Caki2 (cell line): ENCODE results near the gene MICAL3. TPM values are rescaled to one million over a fixed set of nuclear protein-coding genes. Genes with fewer than 3 reads are reported as not detected.

ENCODE experiments used
- DNase-seq: peaks from one replicate; pipeline ENCODE4 v3.0.0-alpha.2; 2015; ENCODE audit warnings: low read depth
- in situ Hi-C: cut with HindIII; loops from 2 replicates; pipeline ENCODE4 v1.10.0; 2016; ENCODE audit warnings: low sequenced_read_pairs, low pct_unique_long_range_greater_than_20kb, mixed read lengths
- total RNA-seq: library from RNA; depleted of rRNA; stranded (reverse); fragments of >200 nt; shearing (Covaris generic); gene quantifications from 2 replicates; pipeline ENCODE4 v1.2.3, GENCODE V29; 2014; ENCODE audit warnings: low replicate concordance

The MICAL3 gene
- total RNA-seq, 1 experiment from 2014 or later, result 14.5 TPM

GRCh38 chr22:17964643-17965042, 59.7 kb downstream of the MICAL3 start:
- no peak for DNase-seq
- in situ Hi-C loops, result no loop called here

- in situ Hi-C loops, result no loop called here
- DNase-seq, result no peak
Measured at GRCh38 chr22:17964156-17964555, 60.2 kb downstream of the MICAL3 start.

- in situ Hi-C loops, result no loop called here
- DNase-seq, result no peak
Measured at GRCh38 chr22:17963015-17963414, 61.3 kb downstream of the MICAL3 start.

GRCh38 chr22:17962168-17962567, 62.2 kb downstream of the MICAL3 start:
- no peak for DNase-seq
- in situ Hi-C loops, result no loop called here

GRCh38 chr22:17961446-17961729, 63.0 kb downstream of the MICAL3 start:
- DNase-seq, result no peak
- in situ Hi-C loops, result no loop called here

- in situ Hi-C loops, result no loop called here
- DNase-seq, result no peak
Measured at GRCh38 chr22:17960695-17961445, 63.5 kb downstream of the MICAL3 start.

- no peak for DNase-seq
- in situ Hi-C loops, result no loop called here
Measured at GRCh38 chr22:17960011-17960410, 64.3 kb downstream of the MICAL3 start.

GRCh38 chr22:17958166-17958565, 66.2 kb downstream of the MICAL3 start:
- in situ Hi-C loops, result no loop called here
- no peak for DNase-seq

GRCh38 chr22:17957693-17958092, 66.7 kb downstream of the MICAL3 start:
- in situ Hi-C loops, result no loop called here
- no peak for DNase-seq

GRCh38 chr22:17957204-17957603, 67.2 kb downstream of the MICAL3 start:
- in situ Hi-C loops, result no loop called here
- no peak for DNase-seq

- in situ Hi-C loops, result no loop called here
- DNase-seq, result no peak
Measured at GRCh38 chr22:17956630-17957029, 67.7 kb downstream of the MICAL3 start.

- DNase-seq, result no peak
- in situ Hi-C loops, result no loop called here
Measured at GRCh38 chr22:17955590-17956379, 68.6 kb downstream of the MICAL3 start.

GRCh38 chr22:17954860-17955587, 69.3 kb downstream of the MICAL3 start:
- no peak for DNase-seq
- in situ Hi-C loops, result no loop called here

GRCh38 chr22:17954200-17954859, 70.0 kb downstream of the MICAL3 start:
- in situ Hi-C loops, result no loop called here

GRCh38 chr22:17953147-17953546, 71.2 kb downstream of the MICAL3 start:
- DNase-seq, result no peak
- in situ Hi-C loops, result no loop called here

More at GRCh38 chr22:17954200-17954859, 70.0 kb downstream of the MICAL3 start:
- peak; percentile 86 for DNase-seq

- peak; percentile 100 for DNase-seq
- in situ Hi-C loops, result no loop called here
Measured at GRCh38 chr22:17952273-17952801, 72.0 kb downstream of the MICAL3 start.

- DNase-seq, result peak; percentile 71
- in situ Hi-C loops, result no loop called here
Measured at GRCh38 chr22:17951315-17951714, 73.0 kb downstream of the MICAL3 start.

GRCh38 chr22:17950651-17951214, 73.6 kb downstream of the MICAL3 start:
- in situ Hi-C loops, result no loop called here
- no peak for DNase-seq
